Ascending aorta (tissue), 2 donors: Measurements from ENCODE around the gene FYN. TPM values are rescaled to one million over a fixed set of nuclear protein-coding genes. Genes with fewer than 3 reads are reported as not detected.

Experiments used
- DNase-seq, 2 donors: peaks; one replicate each; pipeline ENCODE4 v3.0.0-alpha.2; 2019; ENCODE audit warnings: low spot score in 2 of 2
- H3K27ac ChIP-seq, 2 donors: fragments of 200-600 bp; sonication (generic); one replicate each; pipeline ENCODE4 v1.5.1; 2016 to 2017; ENCODE audit warnings: mild to moderate bottlenecking in 1 of 2
- H3K27me3 ChIP-seq: fragments of 200-600 bp; sonication (generic); one replicate; pipeline ENCODE4 v1.5.1; 2017
- H3K36me3 ChIP-seq, 2 donors: fragments of 200-600 bp; sonication (generic); one replicate each; pipeline ENCODE4 v1.5.1; 2016
- H3K4me1 ChIP-seq, 2 donors: fragments of 200-600 bp; sonication (generic); one replicate each; pipeline ENCODE4 v1.5.1; 2016 to 2017; ENCODE audit warnings: mild to moderate bottlenecking in 1 of 2
- H3K4me3 ChIP-seq, 2 donors: fragments of 200-600 bp; sonication (generic); one replicate each; pipeline ENCODE4 v1.5.1; 2016 to 2017; ENCODE audit warnings: mild to moderate bottlenecking in 1 of 2
- H3K9me3 ChIP-seq, 2 donors: fragments of 200-600 bp; sonication (generic); one replicate each; pipeline ENCODE4 v1.5.1; 2016
- intact Hi-C: fragments of 100-400 bp; cut with DNase I; formaldehyde crosslinking; loops from one replicate; pipeline ENCODE4 v1.15.1; 2023
- total RNA-seq: library from RNA; depleted of rRNA; stranded (reverse); fragments of >200 nt; gene quantifications from one replicate; pipeline ENCODE4 v1.1.0, GENCODE V29; 2016
- TF ChIP-seq, protein P1 (sequence below), 3 experiments: fragments of 200-600 bp in 2 of 3; fragments of 450-650 bp in 1 of 3; sonication (generic) in 2 of 3; IDR thresholded peaks; one replicate each; pipeline ENCODE4 v1.5.1; 2016 to 2019; ENCODE audit warnings: antibody characterized with exemption in 3 of 3, mild to moderate bottlenecking in 1 of 3, moderate library complexity in 1 of 3

FYN gene
- total RNA-seq, 1 donor from 2014 or later = 141 TPM

- no peak overlapping the region for H3K27ac ChIP-seq
- DNase-seq = no peak
- TF ChIP-seq, protein P1, sequence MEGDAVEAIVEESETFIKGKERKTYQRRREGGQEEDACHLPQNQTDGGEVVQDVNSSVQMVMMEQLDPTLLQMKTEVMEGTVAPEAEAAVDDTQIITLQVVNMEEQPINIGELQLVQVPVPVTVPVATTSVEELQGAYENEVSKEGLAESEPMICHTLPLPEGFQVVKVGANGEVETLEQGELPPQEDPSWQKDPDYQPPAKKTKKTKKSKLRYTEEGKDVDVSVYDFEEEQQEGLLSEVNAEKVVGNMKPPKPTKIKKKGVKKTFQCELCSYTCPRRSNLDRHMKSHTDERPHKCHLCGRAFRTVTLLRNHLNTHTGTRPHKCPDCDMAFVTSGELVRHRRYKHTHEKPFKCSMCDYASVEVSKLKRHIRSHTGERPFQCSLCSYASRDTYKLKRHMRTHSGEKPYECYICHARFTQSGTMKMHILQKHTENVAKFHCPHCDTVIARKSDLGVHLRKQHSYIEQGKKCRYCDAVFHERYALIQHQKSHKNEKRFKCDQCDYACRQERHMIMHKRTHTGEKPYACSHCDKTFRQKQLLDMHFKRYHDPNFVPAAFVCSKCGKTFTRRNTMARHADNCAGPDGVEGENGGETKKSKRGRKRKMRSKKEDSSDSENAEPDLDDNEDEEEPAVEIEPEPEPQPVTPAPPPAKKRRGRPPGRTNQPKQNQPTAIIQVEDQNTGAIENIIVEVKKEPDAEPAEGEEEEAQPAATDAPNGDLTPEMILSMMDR (IDR thresholded peaks at IDR 0.05) = no peak
- H3K36me3 ChIP-seq = peaks cover 0 to 27% of the 10 kb centered on the region in 2 donors
- intact Hi-C loops = no loop called here
- no peak overlapping the region for H3K4me3 ChIP-seq
- no peaks in the 10 kb centered on the region for H3K4me1 ChIP-seq
- no peaks in the 10 kb centered on the region for H3K9me3 ChIP-seq
- no peaks in the 10 kb centered on the region for H3K27me3 ChIP-seq
These were observed 174.1 kb downstream of the FYN start for GRCh38 chr6:111699123-111699522.

GRCh38 chr6:111696814-111697213, 176.4 kb downstream of the FYN start:
- Histone ChIP-seq H3K4me1 (no peaks in the 10 kb centered on the region), H3K9me3 (no peaks in the 10 kb centered on the region), H3K36me3 (peaks cover 5 to 16% of the 10 kb centered on the region in 2 donors), H3K4me3 (no peak overlapping the region), H3K27me3 (no peaks in the 10 kb centered on the region), H3K27ac (no peak overlapping the region)
- TF ChIP-seq, protein P1 (IDR thresholded peaks at IDR 0.05) = no peak
- intact Hi-C loops = no loop called here
- no peak for DNase-seq

GRCh38 chr6:111692327-111693164, 180.7 kb downstream of the FYN start:
- Histone ChIP-seq H3K27ac (peak overlapping the region in 1 of 2 donors; percentile 12), H3K27me3 (no peaks in the 10 kb centered on the region), H3K4me3 (no peak overlapping the region), H3K36me3 (peaks cover 5 to 20% of the 10 kb centered on the region in 2 donors), H3K4me1 (no peaks in the 10 kb centered on the region), H3K9me3 (no peaks in the 10 kb centered on the region)
- TF ChIP-seq, protein P1 (IDR thresholded peaks at IDR 0.05) = no peak
- no peak for DNase-seq
- intact Hi-C loops = no loop called here

- Histone ChIP-seq H3K4me3 (no peak overlapping the region), H3K27me3 (no peaks in the 10 kb centered on the region), H3K36me3 (peaks cover 5 to 20% of the 10 kb centered on the region in 2 donors), H3K4me1 (no peaks in the 10 kb centered on the region), H3K9me3 (no peaks in the 10 kb centered on the region), H3K27ac (peak overlapping the region in 1 of 2 donors; percentile 12)
- DNase-seq = no peak
- intact Hi-C loops = no loop called here
- TF ChIP-seq, protein P1 (IDR thresholded peaks at IDR 0.05) = no peak
These were observed 181.7 kb downstream of the FYN start for GRCh38 chr6:111691345-111692225.

- TF ChIP-seq, protein P1 (IDR thresholded peaks at IDR 0.05) = no peak
- H3K4me1 ChIP-seq = no peaks in the 10 kb centered on the region
- peaks cover 5 to 20% of the 10 kb centered on the region in 2 donors for H3K36me3 ChIP-seq
- no peak overlapping the region for H3K4me3 ChIP-seq
- DNase-seq = no peak
- intact Hi-C loops = no loop called here
- H3K27me3 ChIP-seq = no peaks in the 10 kb centered on the region
- no peaks in the 10 kb centered on the region for H3K9me3 ChIP-seq
- H3K27ac ChIP-seq = no peak overlapping the region
These were observed 183.3 kb downstream of the FYN start for GRCh38 chr6:111689946-111690345.
